Jurkat, Clone E6-1 (cell line): ENCODE data around the gene ZMYND8.

ENCODE experiments used
- DNase-seq: peaks from one replicate; pipeline ENCODE4 v3.0.0-alpha.2; 2011; ENCODE audit warnings: low read depth, low spot score
- H3K4me3 ChIP-seq: 2 replicates; pipeline ENCODE4 v1.5.1; 2011; ENCODE audit warnings: mild to moderate bottlenecking, low read length, control low read depth, moderate library complexity

The ZMYND8 gene

GRCh38 chr20:47338131-47338628, 18.3 kb downstream of the ZMYND8 start:
- no peak for DNase-seq
- H3K4me3 ChIP-seq, result no peak overlapping the region

- DNase-seq, result no peak
These were observed 19.1 kb downstream of the ZMYND8 start for GRCh38 chr20:47337413-47337812.

GRCh38 chr20:47336129-47336754, 20.3 kb downstream of the ZMYND8 start:
- H3K4me3 ChIP-seq, result no peak overlapping the region
- DNase-seq, result no peak

More at GRCh38 chr20:47337413-47337812, 19.1 kb downstream of the ZMYND8 start:
- H3K4me3 ChIP-seq, result no peak overlapping the region

- no peak overlapping the region for H3K4me3 ChIP-seq
- DNase-seq, result no peak
These were observed 21.0 kb downstream of the ZMYND8 start for GRCh38 chr20:47335251-47336128.

- DNase-seq, result no peak
- no peak overlapping the region for H3K4me3 ChIP-seq
These were observed 22.4 kb downstream of the ZMYND8 start for GRCh38 chr20:47334022-47334551.

- H3K4me3 ChIP-seq, result no peak overlapping the region
- no peak for DNase-seq
These were observed 23.9 kb downstream of the ZMYND8 start for GRCh38 chr20:47332381-47333206.

GRCh38 chr20:47330933-47331708, 25.4 kb downstream of the ZMYND8 start:
- no peak for DNase-seq
- H3K4me3 ChIP-seq, result no peak overlapping the region

GRCh38 chr20:47330071-47330470, 26.4 kb downstream of the ZMYND8 start:
- DNase-seq, result no peak
- H3K4me3 ChIP-seq, result no peak overlapping the region

- no peak for DNase-seq
- H3K4me3 ChIP-seq, result no peak overlapping the region
These were observed 28.4 kb downstream of the ZMYND8 start for GRCh38 chr20:47328129-47328528.

GRCh38 chr20:47327711-47328110, 28.8 kb downstream of the ZMYND8 start:
- H3K4me3 ChIP-seq, result no peak overlapping the region
- DNase-seq, result no peak

- no peak overlapping the region for H3K4me3 ChIP-seq
- no peak for DNase-seq
These were observed 29.7 kb downstream of the ZMYND8 start for GRCh38 chr20:47326658-47327268.

- H3K4me3 ChIP-seq, result no peak overlapping the region
- DNase-seq, result no peak
These were observed 31.3 kb downstream of the ZMYND8 start for GRCh38 chr20:47325242-47325641.

GRCh38 chr20:47320990-47321805, 35.3 kb downstream of the ZMYND8 start:
- no peak overlapping the region for H3K4me3 ChIP-seq
- no peak for DNase-seq

- no peak overlapping the region for H3K4me3 ChIP-seq
- no peak for DNase-seq
These were observed 36.8 kb downstream of the ZMYND8 start for GRCh38 chr20:47319517-47320252.

- no peak overlapping the region for H3K4me3 ChIP-seq
- no peak for DNase-seq
These were observed 37.6 kb downstream of the ZMYND8 start for GRCh38 chr20:47318586-47319516.
